HFF-Myc (cell line): ENCODE measurements around the gene TMSB4X.
A peak's percentile ranks its signal among the peaks of the same experiment; 100 is the strongest.
"Not testable (repeated sequence)": the region's sequence is repeated elsewhere in the genome, so short reads cannot be mapped to it uniquely, and the experiment has no call there.

Source experiments
- DNase-seq: peaks from one replicate; pipeline ENCODE4 v3.0.0-alpha.2; 2011; ENCODE audit warnings: low read depth; ENCODE audit errors: extremely low read depth
- H3K4me3 ChIP-seq: replicated peaks from 2 replicates; pipeline ENCODE4 v1.5.1; 2011; ENCODE audit warnings: low read depth, mild to moderate bottlenecking, control low read depth, low read length
- TF ChIP-seq, protein P1 (sequence below): IDR thresholded peaks from 2 replicates; pipeline ENCODE4 v1.5.1; 2012; ENCODE audit warnings: mild to moderate bottlenecking, low read depth, low read length, control low read depth; ENCODE audit errors: missing control alignments

The TMSB4X gene

GRCh38 chrX:12977761-12978204 lies 2.9 kb downstream of the TMSB4X start:
- TF ChIP-seq, protein P1, sequence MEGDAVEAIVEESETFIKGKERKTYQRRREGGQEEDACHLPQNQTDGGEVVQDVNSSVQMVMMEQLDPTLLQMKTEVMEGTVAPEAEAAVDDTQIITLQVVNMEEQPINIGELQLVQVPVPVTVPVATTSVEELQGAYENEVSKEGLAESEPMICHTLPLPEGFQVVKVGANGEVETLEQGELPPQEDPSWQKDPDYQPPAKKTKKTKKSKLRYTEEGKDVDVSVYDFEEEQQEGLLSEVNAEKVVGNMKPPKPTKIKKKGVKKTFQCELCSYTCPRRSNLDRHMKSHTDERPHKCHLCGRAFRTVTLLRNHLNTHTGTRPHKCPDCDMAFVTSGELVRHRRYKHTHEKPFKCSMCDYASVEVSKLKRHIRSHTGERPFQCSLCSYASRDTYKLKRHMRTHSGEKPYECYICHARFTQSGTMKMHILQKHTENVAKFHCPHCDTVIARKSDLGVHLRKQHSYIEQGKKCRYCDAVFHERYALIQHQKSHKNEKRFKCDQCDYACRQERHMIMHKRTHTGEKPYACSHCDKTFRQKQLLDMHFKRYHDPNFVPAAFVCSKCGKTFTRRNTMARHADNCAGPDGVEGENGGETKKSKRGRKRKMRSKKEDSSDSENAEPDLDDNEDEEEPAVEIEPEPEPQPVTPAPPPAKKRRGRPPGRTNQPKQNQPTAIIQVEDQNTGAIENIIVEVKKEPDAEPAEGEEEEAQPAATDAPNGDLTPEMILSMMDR: no peak
- no peak for DNase-seq
- peak overlapping the region; percentile 85 for H3K4me3 ChIP-seq

- DNase-seq: no peak
- TF ChIP-seq, protein P1: no peak
- no peak overlapping the region for H3K4me3 ChIP-seq
These were observed 3.5 kb downstream of the TMSB4X start for GRCh38 chrX:12978205-12979025.

DNA sequence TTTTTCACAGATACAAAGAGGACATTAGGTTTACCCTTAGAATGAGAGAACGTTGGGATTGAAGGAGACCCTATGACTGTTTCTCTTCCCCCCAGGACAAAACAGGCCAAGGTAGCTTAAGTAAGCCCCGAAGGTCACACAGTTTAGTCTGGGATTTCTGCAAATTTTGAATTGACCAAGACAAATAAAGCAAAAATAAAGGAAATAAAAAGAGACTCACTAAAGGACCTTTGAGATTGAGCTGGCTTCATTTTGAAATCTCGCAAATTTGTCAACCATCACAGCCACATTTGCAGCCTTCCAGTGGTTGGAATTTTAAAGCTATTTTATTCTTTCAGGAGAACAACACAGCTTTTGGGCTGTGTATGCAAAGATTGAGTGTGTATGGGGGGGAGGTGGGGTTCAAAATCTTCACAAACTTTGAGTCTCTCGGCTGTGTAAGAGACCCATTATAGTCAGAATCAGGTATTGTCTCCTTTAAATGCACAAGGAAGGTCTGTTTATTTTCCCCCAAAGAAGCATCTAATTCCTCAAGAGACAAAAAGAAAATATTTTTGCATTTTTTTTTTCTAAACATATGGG lies 4.2 kb downstream of the TMSB4X start:
- DNase-seq: no peak
- no peak overlapping the region for H3K4me3 ChIP-seq
- TF ChIP-seq, protein P1: no peak

DNA sequence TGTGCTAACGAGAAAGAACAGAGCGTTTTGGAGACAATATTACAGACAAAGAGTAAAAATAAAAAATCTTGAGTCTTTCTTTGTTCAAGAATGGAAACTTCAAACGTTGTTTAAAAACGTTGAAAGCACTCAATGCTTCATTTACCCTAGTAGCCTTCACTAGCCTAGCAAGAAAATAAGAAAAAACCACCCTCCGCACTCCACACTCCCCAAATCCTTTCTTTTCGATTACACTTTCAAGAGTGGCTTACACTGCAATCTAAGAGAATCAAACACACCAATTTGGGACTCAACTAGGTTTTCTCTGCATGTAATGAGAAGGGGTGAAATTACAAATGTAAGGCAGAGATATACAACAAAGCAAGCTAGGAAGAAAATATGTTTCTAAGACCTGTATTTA lies 4.7 kb downstream of the TMSB4X start:
- no peak for DNase-seq
- no peak overlapping the region for H3K4me3 ChIP-seq
- TF ChIP-seq, protein P1: no peak

GRCh38 chrX:12980039-12980438 lies 5.1 kb downstream of the TMSB4X start:
- not testable (repeated sequence) for H3K4me3 ChIP-seq, DNase-seq

- DNase-seq: no peak
These were observed 7.0 kb downstream of the TMSB4X start for GRCh38 chrX:12981880-12982279.

More at GRCh38 chrX:12981880-12982279, 7.0 kb downstream of the TMSB4X start:
- TF ChIP-seq, protein P1: no peak
- H3K4me3 ChIP-seq: no peak overlapping the region
